Glomerular visceral epithelial cell (primary cell): ENCODE data around the gene FYN.

Experiments used
- DNase-seq: peaks from one replicate; pipeline ENCODE4 v3.0.0-alpha.2; 2016; ENCODE audit errors: extremely low spot score

Gene FYN

DNA sequence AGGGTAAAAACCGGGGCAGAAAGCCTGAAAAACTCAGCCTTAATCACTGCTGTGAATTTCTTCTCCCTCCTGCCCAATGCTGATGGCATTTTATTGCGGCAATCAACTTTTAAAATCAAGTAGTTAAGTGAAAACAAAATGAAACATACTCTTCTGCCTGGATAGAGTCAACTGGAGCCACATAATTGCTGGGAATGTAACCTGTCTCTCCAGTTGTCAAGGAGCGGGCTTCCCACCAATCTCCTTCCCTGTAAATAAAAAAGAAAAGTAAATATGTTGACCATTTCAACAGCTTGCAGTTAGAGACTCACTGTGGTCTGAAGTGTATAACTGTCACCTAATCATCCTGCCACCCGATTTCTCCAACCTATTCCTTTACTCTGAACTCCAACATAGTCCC, 165.5 kb downstream of the FYN start:
- no peak for DNase-seq

DNA sequence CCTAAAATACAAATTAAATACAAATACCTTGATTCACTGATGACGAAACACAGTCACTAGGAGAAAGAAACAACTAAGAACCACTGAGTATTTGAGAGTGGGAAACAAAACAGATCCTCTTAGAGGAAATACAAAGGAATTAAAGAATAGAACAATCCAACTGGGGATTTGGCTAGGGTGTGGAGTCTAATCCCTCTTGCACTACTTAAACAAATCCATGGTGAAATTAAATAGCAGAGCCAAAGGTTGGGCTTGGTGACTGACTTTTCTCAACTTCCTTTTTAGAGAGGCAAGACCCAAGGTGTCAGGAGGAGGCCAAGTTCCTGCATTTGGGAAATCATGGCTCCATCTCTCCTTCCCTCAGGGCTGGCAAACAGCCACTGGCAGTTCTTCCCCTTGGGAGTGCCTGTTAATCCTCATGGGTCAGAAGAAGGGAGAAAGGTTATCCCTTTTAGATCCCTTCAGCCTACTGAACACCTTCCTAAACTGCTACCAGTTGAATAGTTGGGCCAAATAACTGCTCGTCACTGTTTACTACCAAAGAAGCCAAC, 166.3 kb downstream of the FYN start:
- DNase-seq = no peak

DNA sequence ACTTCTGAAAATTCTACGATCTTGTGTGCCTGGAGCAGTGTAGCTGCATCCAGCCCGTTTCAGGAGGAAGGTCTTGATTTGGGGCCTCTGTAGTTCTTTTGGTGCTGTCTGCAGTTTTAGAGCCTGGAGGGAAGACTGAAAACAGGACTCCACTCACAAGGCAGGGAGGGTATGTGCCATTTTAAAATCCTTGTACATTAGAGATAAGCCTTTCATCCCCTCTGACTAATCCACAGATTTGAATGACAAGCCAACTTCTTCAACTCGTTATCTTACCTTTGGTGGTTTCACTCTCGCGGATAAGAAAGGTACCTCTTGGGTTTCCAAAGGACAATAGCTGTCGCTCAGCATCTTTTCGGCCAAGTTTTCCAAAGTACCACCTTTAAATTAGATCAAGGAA, 169.5 kb downstream of the FYN start:
- DNase-seq = no peak

DNA sequence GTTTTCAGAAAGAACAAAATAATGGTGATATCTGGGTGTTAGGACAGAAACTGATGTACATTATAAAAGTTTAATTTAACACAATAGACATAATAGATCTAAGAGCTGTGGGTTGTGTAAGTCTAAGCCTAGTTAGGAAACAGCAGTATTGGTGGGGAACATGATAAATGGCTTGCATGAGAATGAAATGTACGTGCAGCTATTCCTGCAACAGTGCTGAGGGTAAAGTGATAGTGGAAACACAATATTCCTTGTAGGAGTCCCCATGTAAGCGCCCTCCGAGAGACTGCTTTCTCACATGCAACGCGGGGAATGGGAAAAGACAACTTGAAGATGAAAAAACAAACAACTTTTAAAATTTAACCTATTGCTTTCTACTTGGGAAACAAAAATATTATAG, 171.0 kb downstream of the FYN start:
- DNase-seq = no peak

DNA sequence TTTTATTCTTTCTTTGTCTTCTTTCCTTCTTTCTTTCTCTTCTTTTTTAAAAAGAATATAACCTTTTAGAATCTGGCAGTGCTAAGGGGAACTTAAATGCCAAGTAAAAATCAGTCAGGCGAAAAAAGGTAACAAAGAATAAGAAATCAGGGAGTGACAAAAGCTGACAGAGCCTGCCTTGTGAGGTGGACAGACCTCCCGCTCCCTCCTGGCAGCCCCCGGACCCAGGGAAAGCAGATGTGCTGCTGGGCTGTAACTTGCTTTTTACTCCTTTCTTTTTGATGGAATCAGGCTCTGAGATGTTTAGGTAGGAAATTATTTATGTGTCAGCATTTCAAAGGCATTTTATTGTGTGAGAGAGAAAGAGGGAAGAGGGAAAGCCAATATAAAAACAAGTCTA, 172.1 kb downstream of the FYN start:
- no peak for DNase-seq

DNA sequence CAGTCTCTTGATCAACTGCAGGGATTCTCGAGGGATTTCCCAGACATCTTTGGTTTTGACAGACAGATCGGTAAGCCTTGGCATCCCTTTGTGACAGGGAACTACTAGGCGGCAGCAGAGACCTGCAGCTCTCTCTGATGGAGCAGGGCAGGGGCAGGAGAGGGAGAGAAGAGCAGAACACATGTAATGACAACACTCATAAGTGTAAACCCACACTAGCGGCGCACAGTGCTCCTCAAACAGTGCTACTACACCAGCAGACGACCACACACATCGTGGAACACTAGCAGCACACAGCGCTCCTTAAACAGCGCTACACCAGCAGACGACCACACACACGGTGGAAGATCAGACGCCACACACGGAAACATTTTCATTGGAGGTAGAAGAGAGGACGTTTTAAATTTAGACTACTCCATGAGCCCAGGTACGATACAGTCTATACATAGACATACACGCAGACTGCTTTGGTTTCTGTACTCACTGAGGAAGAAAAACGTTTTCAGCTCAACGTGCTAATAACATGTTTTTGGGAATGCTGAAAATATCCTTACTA, 173.0 kb downstream of the FYN start:
- DNase-seq = no peak

DNA sequence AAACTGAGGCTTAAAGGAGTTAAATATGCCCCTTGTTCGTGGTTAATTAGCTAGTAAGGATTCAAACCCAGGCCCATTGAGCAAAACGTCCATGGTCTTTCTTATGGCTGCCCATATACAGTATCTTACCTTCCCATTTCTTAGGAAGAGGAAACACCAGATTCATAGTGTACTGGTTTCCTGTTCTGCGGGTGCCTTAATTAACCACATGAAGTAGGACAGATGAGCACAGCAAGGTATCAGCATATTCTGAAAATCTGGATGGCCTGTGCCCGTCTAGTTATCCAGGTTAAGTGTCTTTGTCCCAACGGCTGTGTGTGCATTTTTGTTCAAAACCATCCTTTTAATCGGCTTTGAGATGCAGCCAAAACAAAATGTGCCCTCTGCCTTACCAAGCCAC, 174.1 kb downstream of the FYN start:
- no peak for DNase-seq

DNA sequence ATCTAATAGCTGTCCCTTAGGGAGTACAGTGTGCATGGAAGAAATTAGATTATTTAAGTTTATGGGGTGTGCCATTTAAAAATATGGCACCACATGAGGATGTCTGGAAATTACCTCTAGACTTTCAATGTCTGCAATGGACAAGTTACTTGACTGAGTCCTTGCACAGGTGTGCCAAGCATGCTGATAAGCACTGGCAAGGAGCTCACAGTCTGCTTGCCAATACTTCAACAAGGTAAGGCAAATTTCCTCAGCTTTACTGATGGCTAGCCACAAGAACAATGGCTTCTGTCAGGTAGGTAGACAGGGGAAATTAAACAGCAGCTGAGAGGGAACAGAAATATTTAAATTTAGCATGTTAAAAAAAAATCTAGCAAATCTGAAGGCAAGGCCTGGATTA, 176.4 kb downstream of the FYN start:
- DNase-seq = no peak

DNA sequence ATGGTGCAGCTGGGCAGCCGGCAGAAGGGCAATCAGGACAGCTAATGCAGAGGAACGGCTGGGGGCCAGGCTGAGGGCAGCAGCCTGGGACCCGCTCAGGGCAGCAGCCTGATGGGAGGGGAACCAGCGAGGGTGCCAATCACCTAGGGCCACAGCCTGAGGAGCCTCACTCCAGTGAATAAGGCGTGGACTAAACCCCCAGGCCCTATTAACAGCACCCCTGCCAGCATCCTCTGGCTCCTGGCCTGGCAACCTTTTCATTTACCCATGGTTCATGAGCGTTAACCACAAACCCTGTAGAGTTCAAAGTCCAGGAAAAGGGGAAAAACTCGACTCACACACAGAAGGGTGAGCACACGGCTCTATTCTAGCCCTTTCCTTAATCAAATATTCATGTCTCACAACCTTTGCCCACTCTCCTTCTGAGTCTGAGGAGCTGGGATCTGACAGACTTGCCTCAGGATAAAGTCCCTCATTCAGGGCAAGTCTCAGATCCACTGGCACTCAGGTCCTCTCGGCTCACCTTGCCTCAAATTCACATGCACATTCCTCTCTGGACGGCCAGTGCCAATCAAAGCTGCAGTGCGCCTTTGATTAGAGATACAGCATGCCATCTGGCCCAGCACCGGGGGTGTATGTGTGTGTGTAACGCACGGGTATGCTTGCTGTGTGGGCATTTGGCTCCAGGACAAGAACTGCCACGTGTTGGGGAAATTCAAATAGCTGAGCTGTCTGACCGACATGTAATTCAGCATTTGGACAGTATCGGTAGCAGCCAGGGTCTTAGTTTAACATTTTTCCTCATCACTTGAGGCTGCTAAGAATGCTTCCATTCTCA, 180.7 kb downstream of the FYN start:
- peak; percentile 25 for DNase-seq

DNA sequence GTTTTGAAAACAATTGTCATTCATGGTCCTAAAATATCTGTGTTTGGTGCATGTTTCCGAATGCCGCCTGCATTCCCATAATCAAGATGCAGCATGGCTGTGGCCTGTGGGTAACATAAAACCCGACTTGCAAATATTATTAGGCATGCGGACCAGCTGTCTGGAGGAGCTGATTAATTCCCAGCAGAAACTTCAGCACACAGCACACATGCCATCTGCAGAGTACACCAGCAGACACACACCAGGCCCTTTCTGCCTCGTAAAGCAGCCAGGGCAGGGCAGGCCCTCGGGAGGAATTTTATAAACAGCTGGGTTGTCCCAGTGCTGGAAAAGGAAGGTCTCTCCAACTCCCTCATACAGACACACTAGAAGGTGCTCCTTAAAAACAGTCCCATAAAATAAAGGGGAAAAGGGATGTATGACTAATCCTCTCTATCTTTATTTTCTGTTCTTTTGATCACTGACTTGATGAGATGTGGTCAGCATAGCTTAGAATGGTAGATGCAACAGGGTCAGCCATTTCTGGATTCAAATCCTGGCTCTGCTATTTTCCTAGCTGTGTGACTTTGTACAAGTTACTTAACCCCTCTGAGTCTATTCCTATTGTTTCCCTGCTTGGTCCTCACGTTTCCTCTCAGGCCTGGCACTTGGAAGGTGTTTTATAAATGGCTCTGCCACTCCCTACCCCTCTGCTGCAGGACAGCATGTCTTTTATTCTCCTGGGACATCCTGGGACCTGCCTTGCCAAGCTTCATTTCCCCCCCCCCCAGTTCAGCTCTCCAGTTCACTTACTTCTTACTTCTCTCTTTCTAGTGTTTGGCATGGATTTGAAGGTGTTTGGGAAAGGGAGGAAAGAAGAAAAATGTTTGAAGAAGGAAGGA, 181.7 kb downstream of the FYN start:
- no peak for DNase-seq

DNA sequence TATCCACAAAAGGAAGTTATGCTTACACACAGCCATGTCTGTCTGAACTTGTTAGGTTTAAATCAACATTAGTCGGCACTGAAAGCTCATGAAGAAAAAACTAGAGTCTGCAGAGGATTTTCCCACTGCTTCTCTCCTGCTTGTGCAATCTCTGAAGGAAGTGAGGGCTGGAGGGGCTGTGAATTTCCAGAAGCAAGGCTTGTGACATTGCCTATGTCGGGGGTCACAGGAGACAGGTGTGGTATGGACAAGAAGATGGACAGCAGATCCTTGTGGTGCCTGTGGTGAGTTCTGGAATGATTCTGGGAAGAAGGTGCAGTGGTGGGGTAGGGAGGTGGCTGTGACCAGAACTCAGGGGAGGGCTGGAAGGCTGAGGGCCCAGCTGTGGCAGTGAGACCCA, 183.3 kb downstream of the FYN start:
- DNase-seq = no peak

DNA sequence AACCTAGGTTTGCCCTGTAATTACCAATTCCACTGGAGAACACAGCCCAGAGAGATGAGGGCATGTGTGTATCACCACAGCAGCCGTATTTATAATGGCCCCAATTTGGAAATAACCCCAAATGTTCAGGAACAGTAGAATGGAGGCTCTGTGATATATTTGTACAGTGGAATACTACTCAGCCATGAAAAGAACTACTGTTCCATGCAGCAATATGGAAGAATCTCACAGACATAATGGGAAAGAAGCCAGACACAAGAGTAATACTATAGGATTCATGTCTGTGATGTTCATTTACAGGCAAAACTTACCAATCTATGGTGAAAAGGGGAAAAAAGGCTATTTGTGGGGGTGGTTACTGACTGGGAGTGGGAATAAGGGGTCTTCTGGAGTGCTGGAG, 183.8 kb downstream of the FYN start:
- no peak for DNase-seq

DNA sequence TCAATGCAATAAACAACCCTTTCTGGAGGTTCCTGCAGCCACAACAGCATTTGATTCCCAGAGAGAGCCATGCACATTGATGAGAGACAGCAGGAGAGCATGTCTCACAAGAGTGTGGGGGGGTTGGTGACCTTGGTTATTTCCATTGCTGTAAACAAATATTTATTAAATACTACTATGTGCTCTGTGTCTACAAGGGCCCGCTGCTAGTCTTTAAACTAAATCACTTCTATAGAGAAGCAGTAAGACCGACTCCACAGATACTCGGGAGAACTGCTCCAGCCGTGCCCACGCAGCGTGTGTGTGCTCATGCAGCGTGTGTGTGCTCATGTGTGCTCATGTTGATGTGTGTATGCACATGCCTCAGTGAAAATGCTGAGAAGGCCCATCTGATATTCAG, 184.9 kb downstream of the FYN start:
- no peak for DNase-seq

DNA sequence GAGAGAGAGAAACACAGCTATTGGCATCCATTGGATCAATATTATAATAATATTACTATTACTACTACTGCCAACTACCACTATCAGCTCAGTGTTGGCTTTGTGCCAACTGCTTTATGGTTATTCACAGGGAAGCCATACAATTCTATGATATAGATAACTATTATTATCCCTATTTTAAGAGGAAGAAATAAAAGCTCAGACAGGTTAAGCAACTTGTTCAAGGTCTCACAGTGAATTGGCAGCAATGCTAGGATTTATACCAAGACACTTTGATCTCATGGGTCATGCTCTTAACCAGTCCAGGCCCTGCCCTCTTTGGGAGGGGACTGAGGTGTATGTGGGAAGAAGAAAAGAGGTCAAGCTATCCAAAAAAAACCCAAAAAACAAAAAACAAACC, 185.6 kb downstream of the FYN start:
- DNase-seq = no peak

DNA sequence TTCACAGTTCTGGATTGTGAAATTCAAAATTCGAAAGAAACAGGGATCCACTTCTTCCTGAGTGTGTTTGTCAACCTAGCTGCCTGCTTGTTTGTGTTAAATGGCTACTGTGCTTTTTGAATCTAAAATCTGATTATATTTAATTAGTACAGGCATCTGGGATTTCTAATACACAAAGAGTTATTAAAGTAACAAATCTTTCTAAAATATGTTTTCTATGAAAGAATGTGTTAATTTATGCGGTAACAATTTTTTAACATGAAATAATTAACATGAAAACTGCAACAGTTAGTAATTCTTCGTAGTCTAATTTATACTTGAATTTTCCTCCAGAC, 186.4 kb downstream of the FYN start:
- DNase-seq = no peak

DNA sequence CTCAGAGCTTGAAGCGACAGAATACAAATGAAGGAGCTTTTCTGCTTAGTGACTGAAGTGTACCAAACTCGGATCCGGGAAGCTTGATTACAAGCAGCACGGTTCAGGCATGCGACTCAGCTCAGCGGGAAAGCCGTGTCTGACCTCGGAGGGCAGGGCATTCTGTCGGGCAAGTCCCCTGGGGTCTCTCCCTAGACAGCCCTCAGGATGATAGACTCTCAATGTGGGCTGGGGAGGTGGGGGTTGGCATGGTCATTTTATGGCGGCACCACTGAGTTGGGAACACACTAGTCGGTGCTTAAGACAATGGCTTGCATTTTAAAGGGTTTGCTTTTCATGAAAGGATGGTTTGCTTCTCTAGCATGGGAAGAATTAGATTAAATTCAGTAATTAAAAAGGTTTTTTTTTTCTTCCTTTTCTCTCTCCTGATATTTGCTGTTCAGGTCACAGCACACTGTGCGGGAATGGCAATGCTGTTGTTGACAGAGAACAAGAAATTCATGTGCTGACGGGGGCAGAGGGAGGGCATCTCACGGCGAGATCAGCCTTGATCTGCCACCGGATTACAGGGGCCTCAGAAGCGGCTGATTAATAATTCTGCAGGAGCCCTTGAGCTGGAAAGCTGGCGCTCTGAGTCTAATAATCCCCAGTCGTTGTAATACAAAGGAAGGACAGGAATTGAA, 186.9 kb downstream of the FYN start:
- no peak for DNase-seq

DNA sequence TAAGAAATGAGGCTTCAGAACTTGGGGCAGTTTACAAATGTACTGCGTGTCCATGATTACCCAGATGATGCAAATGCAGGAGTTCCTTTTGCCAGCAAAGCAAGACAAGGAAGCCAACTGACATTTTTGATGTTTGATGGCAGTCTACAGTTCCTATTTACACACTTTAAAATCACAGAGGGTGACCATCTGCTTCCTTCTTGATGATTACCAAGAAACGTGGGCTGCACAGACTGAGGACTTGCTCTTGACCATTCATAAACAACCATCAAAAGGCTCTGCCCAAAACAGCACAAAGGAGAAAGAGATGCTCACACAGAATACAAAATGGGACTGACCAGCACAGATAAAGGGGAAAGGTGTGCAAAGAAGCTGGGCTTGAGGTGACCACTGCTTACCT, 187.7 kb downstream of the FYN start:
- no peak for DNase-seq

DNA sequence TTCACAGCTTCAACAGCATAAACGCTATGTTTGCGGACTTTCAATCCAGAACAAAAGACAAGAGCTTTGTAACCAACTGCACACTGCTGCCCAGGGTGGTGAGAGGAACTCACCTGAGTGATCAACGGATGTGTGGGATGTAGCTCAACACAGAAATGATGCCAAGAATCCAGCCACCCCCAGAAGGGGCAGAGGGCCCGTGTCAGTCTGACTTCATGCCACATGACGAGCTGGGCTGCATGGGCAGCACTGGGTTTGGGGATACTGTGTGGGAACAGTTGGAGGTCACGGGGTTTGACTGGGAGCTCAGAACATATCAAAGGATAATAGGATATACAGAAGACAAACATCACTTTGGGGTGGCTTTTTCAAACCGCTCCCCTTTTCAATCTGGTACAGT, 188.2 kb downstream of the FYN start:
- DNase-seq = no peak

DNA sequence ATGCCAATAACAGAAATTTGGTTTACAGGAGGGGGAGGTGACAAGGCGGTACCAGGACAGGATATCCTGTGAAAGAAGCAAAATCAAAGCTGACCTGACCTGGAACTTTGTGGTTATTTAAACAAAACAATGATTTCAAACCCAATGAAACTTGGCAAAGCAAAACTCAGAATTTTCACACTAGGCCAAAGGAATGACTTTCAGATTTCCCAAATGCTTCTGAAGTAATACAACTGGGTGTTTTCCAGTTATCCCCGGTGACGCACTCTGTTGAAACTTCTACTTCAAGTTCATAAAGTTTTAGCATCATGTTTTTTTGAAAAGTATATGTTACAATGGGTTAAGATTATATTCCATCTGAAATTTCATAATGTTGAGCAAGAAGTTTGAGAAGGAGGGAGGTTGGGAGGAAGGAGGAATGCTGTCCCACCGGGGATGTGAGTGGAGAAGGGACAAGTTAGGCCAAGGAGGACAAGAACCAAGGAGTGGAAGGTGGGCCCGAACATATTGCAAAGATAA, 189.4 kb downstream of the FYN start:
- peak; percentile 25 for DNase-seq

DNA sequence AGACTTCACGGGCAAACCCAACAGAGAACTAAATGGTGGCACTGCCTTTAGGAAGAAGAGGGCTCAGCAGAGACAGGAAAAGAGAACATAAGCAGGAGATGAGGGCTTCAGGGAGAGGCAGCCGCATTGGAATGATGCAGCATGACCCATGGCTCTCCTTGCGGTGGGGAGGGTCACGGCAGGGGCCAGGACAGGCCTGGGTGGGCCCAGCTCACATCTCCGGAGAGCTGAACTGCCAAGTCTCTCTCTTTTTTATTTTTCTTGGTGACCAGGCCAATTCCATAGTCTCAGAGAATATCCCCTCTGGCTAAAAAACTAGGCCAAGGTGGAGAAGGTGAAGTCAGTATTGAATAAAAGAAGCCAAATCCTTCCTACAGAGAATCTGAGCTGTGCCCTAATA, 190.1 kb downstream of the FYN start:
- DNase-seq = no peak

DNA sequence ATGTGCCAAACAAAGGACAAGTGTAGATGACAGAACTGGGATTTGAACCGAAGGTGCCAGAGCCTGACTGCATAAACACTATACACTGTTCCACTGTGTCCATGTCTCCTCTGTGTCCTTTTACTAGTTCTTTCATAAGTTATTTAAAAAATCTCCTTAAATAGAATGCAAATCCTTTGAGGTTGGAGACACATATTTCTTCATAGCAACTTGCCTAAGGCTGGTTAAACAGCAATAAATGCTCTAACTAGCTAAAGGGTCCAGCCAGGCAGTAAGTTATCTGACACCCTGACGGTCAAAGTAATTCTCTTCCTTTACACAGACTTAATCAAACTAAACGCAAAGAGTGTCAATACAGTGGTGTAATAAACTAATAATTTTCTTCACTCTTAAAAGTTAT, 191.4 kb downstream of the FYN start:
- DNase-seq = no peak
